ENCODE results near the gene LARP4. TPM values are rescaled to one million over a fixed set of nuclear protein-coding genes. Genes with fewer than 3 reads are reported as not detected.
"Not testable (repeated sequence)": the region's sequence is repeated elsewhere in the genome, so short reads cannot be mapped to it uniquely, and the experiment has no call there.

LARP4 gene
- total RNA-seq, 4 donors from 2014 or later = 15.2 to 21.7 (median 18.9) TPM

DNA sequence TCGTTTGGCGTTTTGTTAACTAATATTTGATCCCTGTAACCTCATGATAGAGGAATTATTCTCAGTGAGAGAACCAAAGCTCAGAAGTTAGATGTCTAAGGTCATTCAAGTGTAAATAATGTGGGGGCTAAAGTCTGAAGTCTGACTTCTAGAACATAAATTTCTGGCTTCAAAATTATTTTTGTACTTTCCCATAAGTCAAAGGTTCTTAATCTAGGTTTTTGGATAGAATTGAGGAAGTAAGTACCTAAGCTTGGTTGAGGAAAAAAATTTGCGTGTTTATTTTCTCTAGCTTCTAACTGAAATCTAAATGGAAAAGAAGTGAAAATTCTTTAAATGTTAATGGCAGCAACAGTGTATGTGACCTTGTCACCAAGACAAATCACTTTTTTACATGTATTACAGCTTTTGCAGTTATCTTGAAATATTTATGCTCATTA is 2.3 kb downstream of the LARP4 start:
- DNase-seq (ENCODE audit: low spot score in 2 of 2) = no peak
- 38 to 40% methylated on average over 3 of the region's 3 CpGs for WGBS, 2 donors
- no peak overlapping the region for H3K4me3 ChIP-seq (ENCODE audit: low read depth, poor library complexity, severe bottlenecking)
- intact Hi-C loops (cut with DNase I; ENCODE audit: low total_unique reads) = no loop called here
- TF ChIP-seq CTCF (IDR thresholded peaks at IDR 0.05) (no peak), POLR2A (IDR thresholded peaks at IDR 0.05) (no peak)

GRCh38 chr12:50404307-50404706 is 3.6 kb downstream of the LARP4 start:
- no peak overlapping the region for H3K4me3 ChIP-seq (ENCODE audit: low read depth, poor library complexity, severe bottlenecking)
- intact Hi-C loops (cut with DNase I; ENCODE audit: low total_unique reads) = no loop called here
- 96 to 98% methylated on average over 8 of the region's 8 CpGs for WGBS, 2 donors
- peak in 1 of 2 donors; percentile 45 for DNase-seq (ENCODE audit: low spot score in 2 of 2)
- TF ChIP-seq CTCF (IDR thresholded peaks at IDR 0.05) (no peak), POLR2A (IDR thresholded peaks at IDR 0.05) (no peak)

GRCh38 chr12:50411051-50411660 is 10.5 kb downstream of the LARP4 start:
- WGBS, 2 donors = 95 to 97% methylated on average over 9 of the region's 9 CpGs
- no peak overlapping the region for H3K4me3 ChIP-seq (ENCODE audit: low read depth, poor library complexity, severe bottlenecking)
- intact Hi-C loops (cut with DNase I; ENCODE audit: low total_unique reads) = no loop called here
- TF ChIP-seq CTCF (IDR thresholded peaks at IDR 0.05) (no peak), POLR2A (IDR thresholded peaks at IDR 0.05) (no peak)
- DNase-seq (ENCODE audit: low spot score in 2 of 2) = peak in 1 of 2 donors; percentile 75

DNA sequence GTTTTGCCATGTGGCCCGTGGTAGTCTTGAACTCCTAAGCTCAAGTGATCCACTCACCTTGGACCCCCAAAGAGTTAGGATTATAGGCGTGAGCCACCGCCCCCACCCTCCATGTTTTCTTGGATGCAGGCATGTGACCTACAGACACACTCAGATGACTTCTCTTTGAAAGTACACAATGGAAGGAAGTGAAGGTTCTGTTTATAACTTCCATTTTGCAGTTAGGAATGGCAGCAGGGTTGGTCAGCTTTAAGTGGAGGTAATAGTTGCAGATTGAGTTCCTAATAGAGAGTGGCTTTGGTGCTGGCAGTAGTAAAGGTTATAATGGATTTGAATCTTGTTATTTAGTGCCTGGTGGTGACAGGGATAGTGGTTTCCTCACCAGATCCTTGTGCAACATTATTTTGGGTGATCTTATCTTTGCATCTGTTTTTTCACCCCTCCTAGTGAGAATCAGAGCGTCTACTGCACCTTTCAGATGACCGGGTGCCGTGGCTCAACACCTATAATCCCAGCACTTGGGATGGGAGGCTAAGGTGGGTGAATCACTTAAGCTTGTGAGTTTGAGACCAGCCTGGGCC is 15.3 kb downstream of the LARP4 start:
- 87 to 89% methylated on average over 6 of the region's 6 CpGs for WGBS, 2 donors
- H3K4me3 ChIP-seq (ENCODE audit: low read depth, poor library complexity, severe bottlenecking) = no peak overlapping the region
- TF ChIP-seq POLR2A (IDR thresholded peaks at IDR 0.05) (no peak), CTCF (IDR thresholded peaks at IDR 0.05) (no peak)
- intact Hi-C loops (cut with DNase I; ENCODE audit: low total_unique reads) = no loop called here
- peak in 1 of 2 donors; percentile 43 for DNase-seq (ENCODE audit: low spot score in 2 of 2)

DNA sequence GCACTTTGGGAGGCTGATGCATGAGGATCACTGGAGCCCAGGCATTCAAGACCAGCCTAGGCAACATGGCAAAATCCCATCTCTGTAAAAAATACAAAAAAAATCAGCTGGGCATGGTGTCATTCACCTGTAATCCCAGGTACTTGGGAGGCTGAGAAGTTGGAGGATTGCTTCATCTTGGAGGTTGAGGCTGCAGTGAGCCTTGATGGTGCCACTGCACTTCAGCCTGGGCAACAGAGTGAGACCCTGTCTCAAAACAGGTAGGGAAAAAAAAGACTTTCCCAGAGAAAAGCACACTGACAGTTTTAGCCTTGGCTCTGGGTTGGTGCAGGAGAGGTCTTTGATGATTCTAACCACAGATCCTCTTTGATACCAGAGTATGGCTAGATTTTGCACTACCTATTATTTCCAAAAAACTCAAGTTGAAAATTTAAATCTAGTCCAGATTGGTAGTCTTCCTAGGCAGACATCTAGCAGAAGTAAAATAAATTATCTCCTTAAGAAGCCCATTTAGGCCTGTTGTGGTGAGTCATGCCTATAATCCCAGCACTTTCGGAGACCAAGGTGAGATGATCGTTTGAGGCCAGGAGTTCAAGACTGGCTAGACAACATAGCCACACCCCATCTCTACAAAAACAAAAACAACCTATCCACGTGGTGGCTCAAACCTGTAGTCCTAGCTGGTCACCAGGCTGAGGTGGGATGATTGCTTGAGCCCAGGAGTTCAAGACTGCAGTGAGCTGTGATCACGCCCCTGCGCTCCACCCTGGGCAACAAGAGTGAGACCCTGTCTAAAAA is 18.6 kb downstream of the LARP4 start:
- WGBS, 2 donors = 70 to 71% methylated on average over 5 of the region's 5 CpGs
- DNase-seq (ENCODE audit: low spot score in 2 of 2) = no peak
- no peak overlapping the region for H3K4me3 ChIP-seq (ENCODE audit: low read depth, poor library complexity, severe bottlenecking)
- intact Hi-C loops (cut with DNase I; ENCODE audit: low total_unique reads) = no loop called here
- no peak for TF ChIP-seq POLR2A (IDR thresholded peaks at IDR 0.05)
- no peak for TF ChIP-seq CTCF (IDR thresholded peaks at IDR 0.05)

- DNase-seq (ENCODE audit: low spot score in 2 of 2); H3K4me3 ChIP-seq (ENCODE audit: low read depth, poor library complexity, severe bottlenecking); intact Hi-C loops (cut with DNase I; ENCODE audit: low total_unique reads): not testable (repeated sequence)
- WGBS, 2 donors = 94 to 97% methylated on average over 10 of the region's 10 CpGs
Measured at GRCh38 chr12:50422855-50423254, 22.2 kb downstream of the LARP4 start.

- H3K4me3 ChIP-seq (ENCODE audit: low read depth, poor library complexity, severe bottlenecking); DNase-seq (ENCODE audit: low spot score in 2 of 2); intact Hi-C loops (cut with DNase I; ENCODE audit: low total_unique reads): not testable (repeated sequence)
- WGBS, 2 donors = 95 to 97% methylated on average over 10 of the region's 10 CpGs
Measured at GRCh38 chr12:50423342-50423741, 22.7 kb downstream of the LARP4 start.

Data from lower leg skin (tissue), 4 donors.